ENCODE measurements around the gene MYO5A.

Gene MYO5A

GRCh38 chr15:52378746-52379394, 149.8 kb downstream of the MYO5A start:
- DNase-seq (ENCODE audit: low read depth in 1 of 2, low spot score in 1 of 2): no peak

DNA sequence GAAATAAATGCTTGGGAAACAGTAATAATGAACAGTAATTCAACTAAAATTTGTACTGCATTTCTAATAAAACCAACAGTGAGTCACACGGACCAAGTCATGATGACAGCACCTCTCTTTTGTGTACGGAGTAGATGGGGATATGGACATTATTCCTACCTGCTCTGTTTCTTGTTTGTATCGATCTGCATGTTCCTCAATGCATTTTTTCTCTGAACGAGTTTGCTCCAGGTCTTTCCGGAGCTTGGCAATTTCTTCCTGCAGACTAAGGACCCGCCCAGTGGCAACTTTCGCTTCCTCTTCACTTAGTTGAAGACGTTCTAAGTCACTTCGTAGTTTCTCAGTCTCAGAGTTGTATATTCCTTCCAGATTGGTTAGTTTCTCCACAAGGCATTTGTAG, 158.7 kb downstream of the MYO5A start:
- DNase-seq (ENCODE audit: low read depth in 1 of 2, low spot score in 1 of 2): no peak

- no peak for DNase-seq (ENCODE audit: low read depth in 1 of 2, low spot score in 1 of 2)
These were observed 159.2 kb downstream of the MYO5A start for GRCh38 chr15:52369455-52369854.

DNA sequence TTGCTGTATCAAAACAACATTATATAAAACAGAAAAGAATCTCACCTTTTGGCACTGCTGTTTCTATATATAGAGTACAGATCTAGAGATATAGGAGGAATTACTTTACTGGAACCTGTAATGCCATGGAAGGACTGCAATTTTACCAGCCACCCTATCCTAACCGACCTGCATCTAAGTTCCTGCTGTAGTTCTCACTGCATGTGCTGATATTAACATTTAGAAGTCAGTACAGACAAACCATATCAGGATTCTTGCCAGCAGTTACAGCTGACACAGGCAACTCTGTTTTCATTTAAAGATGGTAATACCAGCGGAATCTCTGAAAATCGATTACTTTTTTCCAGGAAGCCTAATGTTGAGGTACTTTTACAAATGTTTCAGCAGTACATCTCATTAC, 159.7 kb downstream of the MYO5A start:
- DNase-seq (ENCODE audit: low read depth in 1 of 2, low spot score in 1 of 2): no peak

GRCh38 chr15:52368402-52368801, 160.3 kb downstream of the MYO5A start:
- no peak for DNase-seq (ENCODE audit: low read depth in 1 of 2, low spot score in 1 of 2)

DNA sequence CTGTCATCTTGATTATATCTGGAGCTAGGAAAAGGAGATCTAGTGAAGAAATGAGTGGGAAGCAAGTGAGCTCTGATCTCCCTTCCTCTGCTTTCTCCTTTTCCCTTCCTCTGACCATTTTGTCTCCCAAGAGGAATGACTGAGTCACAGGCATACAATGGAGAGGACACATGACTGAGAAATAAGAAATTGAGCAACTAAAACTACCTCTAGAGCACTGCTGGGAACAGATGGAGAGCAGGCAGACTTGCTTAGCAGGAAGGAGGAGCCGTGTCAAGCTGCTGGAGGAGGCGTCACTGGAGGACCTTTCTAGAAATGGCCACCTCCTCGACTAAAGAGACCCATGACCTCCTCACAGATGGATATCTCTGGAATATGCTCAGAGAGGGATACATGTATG, 166.2 kb downstream of the MYO5A start:
- DNase-seq (ENCODE audit: low read depth in 1 of 2, low spot score in 1 of 2): no peak

GRCh38 chr15:52361975-52362494, 166.6 kb downstream of the MYO5A start:
- DNase-seq (ENCODE audit: low read depth in 1 of 2, low spot score in 1 of 2): no peak

DNA sequence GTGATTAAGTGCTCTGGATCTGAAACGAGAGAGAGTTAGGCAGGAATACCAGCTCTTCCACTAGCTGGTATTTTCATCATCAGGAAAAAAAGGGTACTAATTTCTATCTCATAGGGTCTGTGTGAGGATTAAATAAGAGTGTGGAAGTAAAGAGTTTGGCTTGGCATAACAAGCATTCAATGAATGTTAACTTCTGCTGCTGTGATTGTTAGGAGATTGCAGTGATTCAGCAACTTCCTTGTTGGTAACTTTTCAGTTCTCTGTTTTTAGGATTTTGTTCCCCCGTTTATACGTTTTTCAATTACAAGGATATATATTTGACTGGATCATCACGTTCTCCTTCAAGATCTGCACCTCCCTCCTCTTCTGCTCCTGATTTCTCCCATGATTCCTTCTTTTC, 167.2 kb downstream of the MYO5A start:
- no peak for DNase-seq (ENCODE audit: low read depth in 1 of 2, low spot score in 1 of 2)

DNA sequence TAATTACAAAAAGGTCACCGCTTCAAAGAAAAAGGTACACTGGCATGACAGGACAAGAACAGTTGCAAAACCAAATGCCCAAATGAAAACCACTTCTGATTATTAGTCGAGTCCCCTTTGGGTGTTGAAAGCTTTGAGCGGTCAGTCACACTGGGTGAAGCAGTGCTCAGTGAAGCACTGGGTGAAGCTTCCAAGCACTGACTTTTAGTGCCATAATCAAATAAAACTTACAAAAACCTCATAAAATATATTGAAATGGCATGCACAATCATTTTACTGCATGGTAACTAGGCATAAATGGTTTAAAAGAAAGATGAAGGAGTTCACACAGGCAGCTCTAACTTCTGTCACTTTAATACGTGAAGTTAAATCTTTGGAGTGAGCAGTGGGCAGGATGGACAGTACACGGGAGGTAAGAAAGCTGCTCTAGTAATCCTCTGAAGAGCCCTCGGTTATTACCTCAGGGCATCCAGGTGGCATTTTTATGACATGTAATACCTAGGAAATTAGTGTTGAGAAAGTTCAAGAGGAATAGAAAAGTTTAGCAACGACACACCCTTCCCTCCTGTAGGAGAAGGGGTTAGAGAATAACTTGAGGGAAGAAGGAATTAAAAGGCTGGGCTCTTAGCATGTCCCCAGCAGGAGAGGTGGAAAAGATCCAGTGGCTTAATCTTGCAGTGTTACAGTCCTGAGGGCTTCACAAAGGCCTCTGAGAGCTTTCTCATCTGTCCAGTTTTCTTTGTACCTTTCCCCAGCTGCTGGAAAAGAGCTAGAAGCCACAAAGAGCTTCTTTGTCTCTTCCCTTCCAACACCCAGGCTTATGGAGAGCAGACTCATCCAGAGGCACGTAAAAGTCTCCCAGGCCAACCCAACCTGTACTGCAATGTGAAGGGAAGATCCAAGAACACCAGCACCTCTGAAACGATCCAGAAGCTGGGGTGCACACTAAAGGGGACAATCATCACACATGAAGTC, 168.2 kb downstream of the MYO5A start:
- no peak for DNase-seq (ENCODE audit: low read depth in 1 of 2, low spot score in 1 of 2)

- DNase-seq (ENCODE audit: low read depth in 1 of 2, low spot score in 1 of 2): no peak
These were observed 169.0 kb downstream of the MYO5A start for GRCh38 chr15:52359722-52360121.

GRCh38 chr15:52357949-52358348, 170.7 kb downstream of the MYO5A start:
- DNase-seq (ENCODE audit: low read depth in 1 of 2, low spot score in 1 of 2): no peak

GRCh38 chr15:52352086-52352485, 176.6 kb downstream of the MYO5A start:
- no peak for DNase-seq (ENCODE audit: low read depth in 1 of 2, low spot score in 1 of 2)

DNA sequence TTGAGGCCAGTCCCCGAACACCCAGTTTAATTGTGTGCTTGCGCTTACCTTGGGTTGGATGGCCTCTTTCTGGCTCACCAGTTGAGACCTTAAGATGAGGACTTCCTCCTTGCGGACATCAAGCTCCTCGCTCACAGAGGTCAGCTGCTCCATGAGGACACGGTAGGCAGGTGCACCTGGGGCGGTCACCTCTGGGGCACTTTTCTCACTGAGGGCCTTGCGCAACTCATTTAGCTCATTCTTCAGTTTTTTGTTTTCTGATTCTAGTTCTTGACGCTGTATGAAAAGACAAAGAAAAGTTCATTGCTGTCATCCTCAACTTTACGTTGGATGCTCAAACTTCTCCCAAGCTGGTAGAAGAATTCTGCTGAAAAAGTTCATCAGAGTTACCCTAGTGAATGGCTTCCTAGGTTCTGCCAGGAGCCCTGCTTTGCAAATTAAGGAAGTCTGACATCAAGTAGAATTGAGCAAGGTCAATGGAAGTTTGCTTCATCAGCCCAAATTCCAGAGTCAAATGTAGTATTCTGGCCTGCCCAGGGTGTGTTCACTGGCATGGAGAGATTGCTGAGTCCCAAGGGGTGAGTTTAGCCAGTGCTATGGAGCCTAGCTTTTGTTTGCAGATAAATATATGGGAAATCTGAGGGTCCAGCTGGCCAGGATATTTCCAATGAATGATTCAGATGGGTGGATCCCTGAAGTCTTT, 177.3 kb downstream of the MYO5A start:
- no peak for DNase-seq (ENCODE audit: low read depth in 1 of 2, low spot score in 1 of 2)

DNA sequence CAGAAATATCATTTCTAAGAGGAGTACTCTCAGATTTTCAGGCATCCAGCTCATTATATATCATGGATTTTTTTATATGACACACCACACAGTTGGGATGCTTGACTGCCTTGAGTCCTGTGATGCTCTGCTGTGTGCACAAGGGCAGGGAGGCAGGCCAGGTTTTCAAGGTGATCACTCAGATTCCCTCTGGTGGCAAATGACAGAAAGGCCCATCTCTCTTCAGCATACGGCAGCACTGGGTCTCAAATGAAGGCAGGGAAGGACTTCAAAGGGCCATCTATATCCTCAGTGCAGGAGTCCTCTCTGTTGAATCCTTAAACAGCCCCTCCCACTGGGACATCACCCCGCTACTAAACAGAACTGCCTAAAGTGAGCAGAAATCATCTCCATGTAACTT, 178.3 kb downstream of the MYO5A start:
- DNase-seq (ENCODE audit: low read depth in 1 of 2, low spot score in 1 of 2): no peak

GRCh38 chr15:52349052-52349700, 179.5 kb downstream of the MYO5A start:
- no peak for DNase-seq (ENCODE audit: low read depth in 1 of 2, low spot score in 1 of 2)

DNA sequence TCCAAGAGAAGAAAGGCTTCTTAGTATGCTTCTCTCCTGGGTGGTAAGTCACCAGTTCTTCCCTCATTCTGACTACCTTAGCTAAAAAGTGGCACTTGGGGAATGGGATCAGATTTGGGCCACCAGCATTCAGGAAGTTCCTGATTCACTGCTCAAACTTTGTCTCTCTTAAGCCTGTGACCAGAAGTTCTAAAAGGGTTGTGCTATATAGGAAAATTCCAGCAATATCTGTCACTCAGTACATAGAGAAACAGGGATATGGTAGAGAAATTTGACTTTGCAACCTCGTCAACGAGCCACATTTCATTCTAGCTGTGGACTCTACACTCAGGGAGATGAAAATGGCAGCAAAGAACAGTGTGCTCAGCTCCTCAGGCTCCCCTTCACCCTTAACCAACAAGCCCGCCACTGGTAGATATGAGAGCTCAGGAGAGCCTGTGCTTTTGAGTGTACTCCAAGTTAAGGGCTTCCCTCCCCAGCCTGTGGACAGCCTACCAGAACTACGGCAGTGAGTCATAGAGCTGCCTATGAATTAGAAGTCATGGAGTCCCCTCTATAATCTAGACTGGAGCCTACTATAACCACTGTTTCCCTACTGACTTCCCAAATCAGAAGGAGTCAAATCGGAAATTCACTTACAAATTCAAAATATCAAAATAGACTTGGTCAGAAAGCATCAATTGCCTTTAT, 180.5 kb downstream of the MYO5A start:
- DNase-seq (ENCODE audit: low read depth in 1 of 2, low spot score in 1 of 2): no peak

- no peak for DNase-seq (ENCODE audit: low read depth in 1 of 2, low spot score in 1 of 2)
These were observed 184.1 kb downstream of the MYO5A start for GRCh38 chr15:52344592-52344991.

DNA sequence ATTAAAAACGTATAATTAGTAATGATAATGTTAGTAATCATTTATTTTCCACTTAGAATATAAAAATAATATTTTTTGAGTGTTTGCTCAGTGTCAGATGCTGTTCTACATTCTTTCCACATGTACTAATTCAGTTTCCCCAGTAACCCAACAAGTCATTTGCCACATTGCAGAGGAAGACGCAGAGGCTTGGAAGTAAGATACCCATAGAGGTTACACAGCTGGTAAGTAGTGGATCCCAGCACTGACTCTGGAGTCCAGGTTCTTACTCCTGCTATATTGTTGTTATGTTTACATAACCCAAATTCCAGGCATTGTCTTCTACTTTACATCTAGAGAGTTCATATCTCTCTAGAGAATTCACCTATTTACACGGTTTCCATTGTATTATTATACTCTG, 184.8 kb downstream of the MYO5A start:
- no peak for DNase-seq (ENCODE audit: low read depth in 1 of 2, low spot score in 1 of 2)

DNA sequence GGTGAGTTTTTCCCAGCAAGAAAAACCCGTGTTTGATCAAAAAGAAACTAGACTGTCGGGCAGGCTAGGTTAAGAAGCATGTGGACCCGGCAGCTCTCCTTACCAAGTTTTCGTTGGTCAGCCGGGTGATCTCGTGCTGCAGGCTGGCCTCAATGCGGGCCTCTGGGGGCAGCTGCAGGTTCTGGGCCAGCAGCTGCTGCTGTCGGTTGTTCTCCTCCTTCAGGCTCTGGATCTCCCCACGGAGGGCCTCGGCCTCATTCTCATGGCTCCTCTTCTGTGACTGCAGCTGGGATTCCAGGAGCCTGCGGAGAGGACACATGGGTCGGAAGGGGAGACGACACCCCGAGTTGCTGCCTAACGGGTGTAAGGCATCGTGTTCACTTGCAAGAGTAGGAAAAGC, 188.6 kb downstream of the MYO5A start:
- no peak for DNase-seq (ENCODE audit: low read depth in 1 of 2, low spot score in 1 of 2)

GRCh38 chr15:52338891-52339290, 189.8 kb downstream of the MYO5A start:
- DNase-seq (ENCODE audit: low read depth in 1 of 2, low spot score in 1 of 2): no peak

DNA sequence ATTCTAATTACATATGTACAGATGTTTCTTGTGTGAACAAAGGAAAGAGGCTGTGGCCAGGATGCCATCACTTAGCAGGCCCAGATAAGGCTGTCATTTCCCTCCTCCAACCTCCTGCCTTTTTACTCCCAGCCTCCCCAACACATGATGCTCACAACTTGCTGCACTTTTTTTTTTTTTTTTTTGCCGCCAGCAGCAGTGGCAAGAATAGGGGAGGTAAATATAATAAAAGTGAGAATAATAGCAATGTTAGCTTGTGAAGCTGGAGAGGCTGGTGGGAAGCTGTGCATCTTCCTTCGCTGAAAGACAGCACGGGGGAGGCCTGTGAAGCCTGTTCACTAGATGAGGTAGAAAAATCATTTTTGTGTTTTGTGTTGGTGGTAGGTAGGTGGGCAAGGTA, 190.6 kb downstream of the MYO5A start:
- DNase-seq (ENCODE audit: low read depth in 1 of 2, low spot score in 1 of 2): no peak

Data from activated T-helper 1 cell treated with anti-CD3 and anti-CD28 coated beads, Interleukin-2, amount 50 U/mL, for 16 hours (primary cell).